Fibroblast of skin of left quadriceps (primary cell): Measurements from ENCODE around the gene TTC34.
"Not testable (repeated sequence)": the region's sequence is repeated elsewhere in the genome, so short reads cannot be mapped to it uniquely, and the experiment has no call there.

ENCODE experiments used
- DNase-seq, 2 experiments: peaks; one replicate each; pipeline ENCODE4 v3.0.0-alpha.2; 2013; ENCODE audit warnings: low read depth in 2 of 2

Gene TTC34

GRCh38 chr1:2811533-2811918 is 10.0 kb upstream of the TTC34 start:
- no peak for DNase-seq

DNA sequence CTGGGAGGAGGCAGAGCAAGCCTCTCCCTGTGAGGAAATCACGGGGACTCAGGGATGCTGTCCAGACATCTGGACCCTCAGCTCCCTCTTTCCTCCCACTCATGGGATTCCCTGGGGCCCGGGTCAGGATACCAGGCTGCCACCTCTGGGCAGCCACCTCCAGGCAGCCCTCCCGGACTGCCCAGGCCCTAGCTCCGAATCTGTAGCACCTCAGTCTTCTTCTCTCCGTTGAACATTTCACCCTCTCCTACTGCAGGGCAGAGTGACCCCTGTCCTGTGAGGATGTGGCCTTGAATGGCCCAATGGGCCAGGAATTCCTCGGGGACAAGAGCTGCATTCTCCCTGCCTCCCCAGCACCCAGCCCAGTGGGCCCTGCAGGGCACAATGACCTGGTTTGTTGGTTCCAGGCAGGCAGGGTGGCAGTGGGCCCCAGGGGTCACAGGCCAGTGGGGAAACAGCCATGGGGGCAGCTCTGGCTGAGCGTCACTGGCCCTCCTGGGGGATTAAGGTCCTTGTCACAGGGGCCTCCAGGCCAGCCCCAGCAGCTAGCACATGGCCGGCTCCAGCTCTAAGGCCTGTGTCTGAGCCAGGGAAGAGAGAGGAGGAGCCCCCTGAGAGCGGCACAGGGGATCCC is 9.5 kb upstream of the TTC34 start:
- DNase-seq = no peak

DNA sequence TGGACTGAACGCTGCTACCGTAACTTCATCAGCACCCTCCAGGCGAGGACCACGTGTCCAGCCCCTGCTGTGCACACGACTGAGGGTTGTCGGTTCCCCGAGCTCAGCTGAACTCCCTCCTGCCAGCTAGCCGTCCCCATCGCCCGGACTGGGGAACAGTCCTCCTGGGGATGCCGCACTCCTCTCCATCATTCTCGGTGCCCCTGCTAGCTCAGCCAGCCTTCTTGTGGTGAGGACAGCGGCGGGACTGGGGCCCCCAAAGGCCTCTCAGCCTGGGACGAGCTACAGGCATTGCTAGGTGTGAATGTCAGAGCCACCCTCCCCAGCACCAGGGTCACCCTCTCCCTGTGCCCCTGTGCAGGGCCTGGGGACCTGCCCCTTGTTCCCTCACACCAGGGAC is 8.8 kb upstream of the TTC34 start:
- DNase-seq = no peak

- DNase-seq = no peak
Observed at GRCh38 chr1:2809656-2810055, 8.2 kb upstream of the TTC34 start.

- no peak for DNase-seq
Observed at GRCh38 chr1:2808831-2809605, 7.5 kb upstream of the TTC34 start.

DNA sequence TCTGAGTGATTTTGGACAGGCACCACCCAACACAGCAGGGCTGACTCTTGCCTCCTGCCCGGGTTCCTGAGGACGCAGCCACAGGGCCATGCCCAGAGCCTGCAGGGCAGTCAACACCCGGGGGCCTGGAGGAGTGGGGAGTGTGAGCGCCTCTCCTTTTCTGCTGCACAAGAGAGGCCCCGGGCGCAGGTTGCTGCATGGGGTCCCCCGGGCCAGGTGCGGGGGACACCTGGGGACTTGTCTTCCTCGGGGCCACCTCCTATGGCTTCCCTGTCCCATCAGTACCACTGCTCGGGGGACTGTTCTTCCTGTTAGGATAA is 6.9 kb upstream of the TTC34 start:
- no peak for DNase-seq

GRCh38 chr1:2807678-2808385 is 6.3 kb upstream of the TTC34 start:
- no peak for DNase-seq

DNA sequence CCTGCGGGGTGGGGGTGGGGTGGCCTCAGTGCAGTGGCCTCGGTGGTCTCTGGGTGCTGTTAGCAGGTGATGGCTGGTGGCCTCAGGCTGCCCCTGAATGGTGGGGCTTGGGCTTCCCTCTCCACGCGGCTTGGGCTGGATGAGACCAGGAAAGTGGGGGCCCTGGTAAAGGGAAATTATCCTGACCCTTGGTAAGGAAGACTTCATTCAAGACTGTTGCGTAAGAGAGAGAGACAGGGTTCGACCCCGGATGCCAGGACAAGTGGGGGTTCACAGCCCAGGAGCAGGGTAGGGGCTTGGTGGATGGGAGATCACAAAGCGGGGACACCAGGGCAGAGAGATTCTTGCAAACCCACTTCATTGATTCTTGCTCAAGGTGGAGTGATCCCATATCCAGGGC is 5.5 kb upstream of the TTC34 start:
- no peak for DNase-seq

GRCh38 chr1:2806591-2806990 is 5.1 kb upstream of the TTC34 start:
- DNase-seq = no peak

- DNase-seq = no peak
Observed at GRCh38 chr1:2805801-2806430, 4.4 kb upstream of the TTC34 start.

DNA sequence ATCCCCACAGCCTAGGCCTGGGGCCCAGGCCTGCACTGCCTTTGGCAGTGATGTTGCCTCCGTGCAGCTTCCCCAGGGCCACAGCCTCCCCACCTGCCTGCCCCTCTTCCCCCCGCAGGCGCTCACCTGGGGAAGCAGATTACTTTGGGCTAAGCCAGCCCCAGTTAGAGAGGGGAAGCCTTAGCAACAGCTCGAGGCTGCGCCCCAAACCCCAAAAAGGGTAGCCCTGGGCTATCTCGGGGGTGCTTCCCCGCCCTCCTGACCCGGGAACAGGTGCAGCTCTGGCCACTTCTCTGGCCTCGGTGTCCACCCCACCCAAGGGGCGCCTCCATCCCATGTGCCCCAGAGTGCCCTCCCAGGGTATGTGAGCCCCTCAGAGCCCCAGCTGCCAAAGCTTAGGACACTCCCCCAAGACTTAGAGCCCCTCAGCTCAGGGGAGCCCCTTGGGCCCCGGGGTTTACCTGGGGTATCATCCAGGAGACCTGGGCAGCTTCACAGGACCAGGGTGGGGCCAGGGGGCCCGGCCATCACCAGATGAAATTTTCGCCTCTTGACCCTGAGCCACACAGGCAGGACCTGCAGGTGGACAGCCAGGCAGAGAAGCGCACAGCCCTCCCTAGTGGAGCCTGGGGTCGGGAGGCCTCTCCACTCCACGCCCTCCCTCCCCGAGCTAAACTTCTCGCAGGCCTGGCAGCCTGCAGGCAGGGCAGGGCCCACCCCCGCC is 3.3 kb upstream of the TTC34 start:
- DNase-seq = no peak

DNA sequence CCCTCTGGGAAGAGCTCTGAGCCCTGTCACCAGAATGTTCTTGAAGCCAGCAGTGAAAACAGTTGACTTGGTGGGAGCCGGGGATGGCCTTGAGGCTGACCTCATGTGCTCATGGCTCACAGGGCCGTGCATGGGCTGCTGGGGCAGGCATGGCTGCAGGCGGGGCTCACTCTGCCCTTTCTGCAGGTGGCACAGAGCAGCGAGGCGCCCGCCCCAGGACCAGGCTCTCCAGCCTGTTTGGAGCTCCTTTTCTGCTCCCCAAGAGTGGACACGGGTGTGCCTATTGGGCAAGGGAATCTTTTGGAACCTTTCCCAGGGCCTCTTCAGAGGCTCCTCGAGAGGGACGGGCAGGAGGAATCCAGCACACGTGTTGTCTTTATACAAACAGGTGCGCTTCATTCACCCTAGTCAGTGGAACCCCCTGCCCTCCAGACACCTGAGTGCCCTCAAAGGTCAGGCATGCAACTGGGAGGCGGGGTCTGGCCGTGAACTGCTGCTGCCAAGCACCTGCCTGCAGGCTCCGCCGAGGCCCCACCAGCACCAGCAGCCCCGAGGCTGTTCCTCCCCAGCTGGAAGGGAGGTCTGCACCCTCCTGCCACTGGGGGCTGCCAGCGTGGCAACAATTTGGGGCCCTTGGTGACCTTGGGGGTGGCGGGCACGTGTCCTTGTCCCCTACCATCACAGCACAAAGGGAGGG is 2.6 kb upstream of the TTC34 start:
- no peak for DNase-seq

- no peak for DNase-seq
Observed at GRCh38 chr1:2803086-2803930, 1.8 kb upstream of the TTC34 start.

DNA sequence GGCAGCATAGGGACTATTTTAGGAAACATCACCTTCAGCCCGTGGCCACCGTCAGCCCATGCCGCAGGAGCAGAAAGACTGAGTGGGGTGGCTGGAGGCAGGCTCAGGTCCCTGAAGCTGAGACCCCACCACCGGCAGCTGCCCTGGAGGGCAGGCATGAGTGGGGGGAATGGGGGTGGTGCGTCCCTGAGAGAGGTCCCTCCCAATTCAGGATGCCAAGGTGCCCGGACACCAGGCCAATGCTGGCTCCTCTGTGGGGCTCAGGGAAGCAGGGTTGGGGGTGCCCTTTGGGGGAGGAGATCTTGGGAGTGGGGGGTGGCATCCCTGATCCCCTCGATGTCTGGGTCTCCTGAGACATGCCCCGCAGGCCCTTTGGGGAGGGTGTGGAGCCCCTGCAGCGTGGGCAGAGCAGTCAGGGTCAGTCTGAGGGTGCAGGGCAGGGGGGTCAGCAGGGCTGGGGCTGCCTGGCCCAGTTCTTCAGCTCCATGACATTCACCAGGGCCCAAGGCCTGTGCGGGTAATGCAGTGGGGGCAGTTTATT is 998 bp upstream of the TTC34 start:
- DNase-seq = no peak

GRCh38 chr1:2801046-2801445 is 447 bp downstream of the TTC34 start:
- no peak for DNase-seq

GRCh38 chr1:2800664-2801045 is 838 bp downstream of the TTC34 start:
- DNase-seq = no peak

DNA sequence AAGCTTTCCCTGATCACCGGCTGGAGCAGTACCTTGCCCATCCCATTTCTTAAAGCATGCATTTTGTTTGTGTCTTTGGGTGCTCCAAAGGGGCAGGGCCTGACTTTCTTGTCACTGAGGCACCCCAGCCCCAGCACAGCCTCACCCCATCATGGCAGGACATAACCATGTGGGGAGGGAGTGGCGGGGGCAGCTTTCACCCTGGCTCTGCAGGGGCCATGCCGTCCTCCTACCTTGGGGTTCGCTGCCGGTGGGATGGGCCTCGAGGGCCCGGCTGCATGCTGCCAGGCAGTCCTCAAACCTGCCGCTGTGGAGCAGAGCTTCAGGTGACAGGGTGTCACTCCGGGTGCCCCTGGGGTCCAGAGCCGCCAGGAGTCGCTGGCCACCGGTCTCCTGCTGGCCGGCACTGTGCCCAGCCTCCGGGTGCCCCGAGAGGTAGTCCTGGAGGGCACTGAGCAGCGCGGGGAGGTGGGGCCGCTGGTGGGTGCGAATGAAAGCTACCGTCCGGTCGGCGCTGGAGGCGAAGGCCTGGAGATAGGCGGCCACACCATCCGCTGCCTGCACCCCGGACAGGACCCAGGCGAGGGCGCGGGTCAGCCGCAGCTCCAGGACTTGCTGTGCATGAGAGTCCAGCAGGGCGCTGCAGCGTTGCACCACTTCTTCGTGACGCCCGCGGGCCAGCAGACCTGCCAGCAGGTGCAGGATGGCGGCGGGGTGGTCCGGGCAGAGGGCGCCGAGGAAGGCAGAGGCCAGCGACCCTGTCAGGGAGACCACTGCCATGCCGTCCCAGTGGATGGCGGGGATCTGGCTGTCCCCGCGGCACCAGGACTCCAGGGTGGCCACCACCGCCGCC is 1.5 kb downstream of the TTC34 start:
- no peak for DNase-seq

DNA sequence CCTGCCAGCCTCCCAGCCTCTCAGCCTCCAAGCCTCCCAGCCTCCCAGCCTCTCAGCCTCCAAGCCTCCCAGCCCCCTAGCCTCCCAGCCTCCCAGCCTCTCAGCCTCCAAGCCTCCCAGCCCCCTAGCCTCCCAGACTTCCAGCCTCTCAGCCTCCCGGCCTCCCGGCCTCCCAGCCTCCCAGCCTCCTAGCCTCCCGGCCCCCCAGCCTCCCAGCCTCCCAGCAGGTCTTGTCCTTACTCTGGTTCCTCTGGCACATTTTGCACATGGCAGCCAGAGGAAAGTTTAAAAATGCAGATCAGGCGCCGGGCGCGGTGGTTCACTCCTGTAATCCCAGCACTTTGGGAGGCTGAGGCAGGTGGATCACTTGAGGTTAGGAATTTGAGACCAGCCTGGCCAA is 2.5 kb downstream of the TTC34 start:
- DNase-seq = not testable (repeated sequence)

- DNase-seq = no peak
Observed at GRCh38 chr1:2797741-2798016, 3.8 kb downstream of the TTC34 start.
